ENCODE results near the gene ROCK2. TPM values are rescaled to one million over a fixed set of nuclear protein-coding genes. Genes with fewer than 3 reads are reported as not detected.

Gene ROCK2
- total RNA-seq, 1 experiment from 2014 or later: 38.0 TPM

DNA sequence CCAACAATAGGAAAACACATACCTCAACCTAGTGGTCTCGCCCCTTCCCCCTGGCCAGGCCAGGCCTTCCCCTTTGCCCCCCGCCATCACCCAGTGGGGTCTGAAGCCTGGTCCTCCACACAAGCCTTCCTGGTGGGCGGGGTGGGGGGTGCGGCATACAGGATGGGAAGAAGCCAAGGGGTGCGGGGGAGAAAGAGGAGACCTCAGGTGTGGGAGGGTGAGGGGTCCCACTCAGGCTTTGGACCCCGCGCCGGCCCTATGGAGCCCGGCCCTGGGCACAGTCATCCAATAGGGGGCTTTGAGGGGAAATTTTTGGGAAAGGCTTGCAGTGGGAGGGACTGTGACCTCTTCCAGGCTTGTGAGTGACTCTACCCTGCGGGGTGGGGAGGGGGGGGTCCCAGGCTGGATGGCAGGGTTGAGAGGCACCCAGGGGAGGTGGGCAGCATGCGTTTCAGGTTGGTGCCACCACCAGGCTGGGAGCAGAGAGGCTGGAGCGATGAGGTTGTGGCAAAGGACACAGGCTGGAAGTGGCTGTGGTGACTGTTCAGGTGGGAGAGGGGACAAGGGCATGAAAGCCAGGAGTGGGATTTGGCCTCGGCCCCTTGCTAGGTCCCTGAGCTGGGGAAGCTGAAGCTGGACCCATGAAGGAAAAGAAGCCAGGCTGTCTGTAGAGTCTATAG is 187.9 kb downstream of the ROCK2 start:
- Histone ChIP-seq H3K4me1 (replicated peaks; ENCODE audit: insufficient read depth) (peaks cover 14% of the 10 kb centered on the region), H3F3A (ENCODE audit: insufficient read depth, low read depth) (peaks cover 15% of the 10 kb centered on the region), H3K4me2 (peak overlapping the region; percentile 89), H2AFZ (no peak overlapping the region), H3K27me3 (ENCODE audit: insufficient read depth, low read depth) (no peaks in the 10 kb centered on the region), H4K20me1 (ENCODE audit: insufficient read depth) (no peaks in the 10 kb centered on the region), H3K27ac (no peak overlapping the region), H3K79me2 (ENCODE audit: low read depth) (no peaks in the 10 kb centered on the region), H3K36me3 (ENCODE audit: low read depth) (no peaks in the 10 kb centered on the region), H3K9me3 (ENCODE audit: insufficient read depth, low read depth) (no peaks in the 10 kb centered on the region), H3K9me2 (ENCODE audit: insufficient read depth) (no peaks in the 10 kb centered on the region), H3K4me3 (peak overlapping the region; percentile 92; the same call in 1 of the 2 replicates)
- POLR2A ChIA-PET (ENCODE audit: unreplicated experiment): no interaction called here
- DNase-seq: no peak
- no TSS peak for BruUV-seq (replicated peaks)
- TF ChIP-seq EZH2 (IDR thresholded peaks at IDR 0.05; ENCODE audit: low read depth): no peak
- no peak for TF ChIP-seq CTCF (conservative IDR thresholded peaks at IDR 0.05)
- intact Hi-C loops (cut with micrococcal nuclease; ENCODE audit: unreplicated experiment): no loop called here
- CTCF ChIA-PET: no interaction called here

DNA sequence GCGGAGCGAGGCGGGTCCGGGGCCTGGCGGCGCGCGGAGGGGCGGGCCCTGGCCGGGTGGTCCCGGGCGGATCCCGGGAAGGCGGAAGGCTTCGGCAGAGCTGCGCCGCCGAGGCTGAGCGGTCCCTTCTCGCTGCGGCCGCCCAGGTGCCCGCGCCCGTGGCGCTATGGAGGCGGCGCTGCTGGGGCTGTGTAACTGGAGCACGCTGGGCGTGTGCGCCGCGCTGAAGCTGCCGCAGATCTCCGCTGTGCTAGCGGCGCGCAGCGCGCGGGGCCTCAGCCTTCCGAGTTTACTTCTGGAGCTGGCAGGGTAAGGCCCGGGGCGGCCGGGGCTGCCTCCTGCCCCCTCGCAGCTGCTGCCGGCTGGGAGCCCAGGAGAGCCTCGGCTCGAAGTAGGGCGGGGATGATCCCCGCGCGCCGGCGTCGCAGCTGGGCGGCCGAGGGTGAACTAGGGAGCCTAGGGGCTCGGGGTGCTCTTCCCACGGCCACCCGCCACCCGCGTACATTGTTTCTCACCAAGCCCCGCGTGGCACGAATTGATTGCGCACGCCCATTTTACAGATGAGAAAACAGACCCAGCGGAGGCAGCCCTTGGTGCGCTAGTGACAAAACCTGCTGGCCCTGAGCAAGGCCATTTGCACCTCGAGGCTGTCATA is 188.9 kb downstream of the ROCK2 start, which contains the start of gene SLC66A3:
Gene SLC66A3 (plus strand): TSS at position 87 of the 655 bp plus-strand sequence. CDS start 80 bp downstream, at position 167.
- intact Hi-C loops (cut with micrococcal nuclease; ENCODE audit: unreplicated experiment): no loop called here
- Histone ChIP-seq H3K4me3 (peak within 1 kb of the TSS; percentile 92), H3K4me1 (replicated peaks; ENCODE audit: insufficient read depth) (peaks cover 23% of the 10 kb centered on the region), H3K9me2 (ENCODE audit: insufficient read depth) (no peaks in the 10 kb centered on the region), H3K27ac (peak within 1 kb of the TSS; percentile 80), H3F3A (ENCODE audit: insufficient read depth, low read depth) (peaks cover 23% of the 10 kb centered on the region), H3K79me2 (ENCODE audit: low read depth) (no peaks in the 10 kb centered on the region), H4K20me1 (ENCODE audit: insufficient read depth) (no peaks in the 10 kb centered on the region), H3K27me3 (ENCODE audit: insufficient read depth, low read depth) (no peaks in the 10 kb centered on the region), H2AFZ (peak within 1 kb of the TSS; percentile 97), H3K9me3 (ENCODE audit: insufficient read depth, low read depth) (no peaks in the 10 kb centered on the region), H3K36me3 (ENCODE audit: low read depth) (no peaks in the 10 kb centered on the region), H3K4me2 (peak within 1 kb of the TSS; percentile 98)
- CTCF ChIA-PET: interaction anchor here (0.5 to 0.6 kb wide), 2 partner anchors 22 to 1402 kb away, joined by 7 to 11 read pairs; a partner anchor contains a TSS
- TSS peak; percentile 70 for BruUV-seq (replicated peaks)
- DNase-seq: peak in 1 of 2 experiments; percentile 79
- no peak for TF ChIP-seq CTCF (conservative IDR thresholded peaks at IDR 0.05)
- no peak for TF ChIP-seq EZH2 (IDR thresholded peaks at IDR 0.05; ENCODE audit: low read depth)
- POLR2A ChIA-PET (ENCODE audit: unreplicated experiment): no interaction called here

GRCh38 chr2:11154923-11155380 is 189.5 kb downstream of the ROCK2 start:
- TF ChIP-seq CTCF (conservative IDR thresholded peaks at IDR 0.05): no peak
- no peak for TF ChIP-seq EZH2 (IDR thresholded peaks at IDR 0.05; ENCODE audit: low read depth)

More at GRCh38 chr2:11154923-11155380, 189.5 kb downstream of the ROCK2 start:
- Histone ChIP-seq H3K4me2 (peak overlapping the region; percentile 98), H3K4me3 (peak overlapping the region; percentile 61), H4K20me1 (ENCODE audit: insufficient read depth) (no peaks in the 10 kb centered on the region), H3K27me3 (ENCODE audit: insufficient read depth, low read depth) (no peaks in the 10 kb centered on the region), H3K36me3 (ENCODE audit: low read depth) (no peaks in the 10 kb centered on the region), H3K27ac (peak overlapping the region; percentile 80), H3K4me1 (replicated peaks; ENCODE audit: insufficient read depth) (peaks cover 29% of the 10 kb centered on the region), H3F3A (ENCODE audit: insufficient read depth, low read depth) (peaks cover 27% of the 10 kb centered on the region), H3K9me3 (ENCODE audit: insufficient read depth, low read depth) (no peaks in the 10 kb centered on the region), H3K9me2 (ENCODE audit: insufficient read depth) (no peaks in the 10 kb centered on the region), H3K79me2 (ENCODE audit: low read depth) (no peaks in the 10 kb centered on the region), H2AFZ (peak overlapping the region; percentile 97)
- ChIA-PET CTCF (interaction anchor here (0.5 to 0.6 kb wide), 2 partner anchors 141 to 263 kb away, joined by 3 read pairs; no protein-coding TSS in a partner anchor), POLR2A (ENCODE audit: unreplicated experiment) (interaction anchor here (0.6 kb wide), 2 partner anchors 14 to 326 kb away, joined by 3 to 7 read pairs; no protein-coding TSS in a partner anchor)
- DNase-seq: peak; percentile 84 to 97
- intact Hi-C loops (cut with micrococcal nuclease; ENCODE audit: unreplicated experiment): loop anchor here (5.0 kb wide), 1 partner anchor 187 kb away; the partner anchor contains the start of gene ROCK2
- no TSS peak for BruUV-seq (replicated peaks)

All from PC-9 (cell line).